ENCODE results near the gene HS1BP3. TPM values are rescaled to one million over a fixed set of nuclear protein-coding genes. Genes with fewer than 3 reads are reported as not detected.

The HS1BP3 gene
- total and polyA plus RNA-seq, 2 of the 13 experiments (the other 11 are each of a cell fraction or from before 2014, with no cell fraction given), result 15.2 to 22.0 TPM

GRCh38 chr2:20653695-20654534 is 3.0 kb upstream of the HS1BP3 start (continued):
- no peak for TF ChIP-seq ATF6 (CRISPR knock-in tag; conservative IDR thresholded peaks at IDR 0.05)
- TF ChIP-seq ZNF841 (CRISPR knock-in tag; IDR thresholded peaks at IDR 0.05; ENCODE audit: borderline replicate concordance), result no peak
- no peak for TF ChIP-seq IKZF5 (CRISPR knock-in tag; IDR thresholded peaks at IDR 0.05)
- TF ChIP-seq HNRNPK (IDR thresholded peaks at IDR 0.05; ENCODE audit: low read depth, low read length, poor library complexity, severe bottlenecking), result no peak

GRCh38 chr2:20652673-20653575 is 2.0 kb upstream of the HS1BP3 start:
- intact Hi-C loops (cut with micrococcal nuclease; ENCODE audit: unreplicated experiment), result no loop called here
- ChIA-PET CTCF (ENCODE audit: low intra/inter-chr PET ratio, low total read pairs) (no interaction called here), POLR2A (interaction anchor here (1.5 to 5.9 kb wide), 5 partner anchors 8 to 205 kb away, joined by 3 to 51 read pairs (median 23); partner anchors contain the start of genes GDF7 and RHOB)
- no peak for FAIRE-seq
- TF ChIP-seq SALL1 (CRISPR knock-in tag; IDR thresholded peaks at IDR 0.05) (0 out of 2 replicates have a peak, but pooled peaks have one; percentile 14), BHLHE40 (IDR thresholded peaks at IDR 0.05; ENCODE audit: low read length) (peak; percentile 20; the same call in 1 of the 2 replicates), ZKSCAN1 (IDR thresholded peaks at IDR 0.05; ENCODE audit: low read length) (no peak), ATM (IDR thresholded peaks at IDR 0.05; ENCODE audit: borderline replicate concordance) (no peak)
- H3K79me2 ChIP-seq (ENCODE audit: insufficient read depth, low read length), result peaks cover 9% of the 10 kb centered on the region
- no peaks in the 10 kb centered on the region for H3K9me3 ChIP-seq (ENCODE audit: low read length)
- H3K4me3 ChIP-seq (replicated peaks in 1 of 3; ENCODE audit: insufficient read depth in 1 of 3, low read depth in 2 of 3, low read length in 3 of 3), result no peak overlapping the region
- WGBS (ENCODE audit: low lambda C conversion rate), result 59% methylated on average over 11 of the region's 11 CpGs
- no peak for DNase-seq (ENCODE audit: low spot score)
- H3K9ac ChIP-seq (ENCODE audit: insufficient read depth, low read depth, low read length), result no peak overlapping the region
- in situ Hi-C loops (cut with HindIII; ENCODE audit: extremely low pct_ligation_motif_present, low pct_unique_long_range_greater_than_20kb), result loop anchor here (25.0 kb wide), 1 partner anchor 309 kb away; no protein-coding TSS in a partner anchor
- H3K4me2 ChIP-seq (ENCODE audit: low read depth, low read length), result peak overlapping the region; percentile 93; the same call in 1 of the 2 replicates
- BruUV-seq (replicated peaks), result no TSS peak
- H2AFZ ChIP-seq (ENCODE audit: low read length), result no peak overlapping the region
- peaks cover 53% of the 10 kb centered on the region for H3K4me1 ChIP-seq (ENCODE audit: insufficient read depth, low read length)
- H3K27me3 ChIP-seq (ENCODE audit: control insufficient read depth in 1 of 2, insufficient read depth in 2 of 2, low read length in 2 of 2), result peaks cover 8 to 29% of the 10 kb centered on the region in 2 experiments; a peak in 4 of 5 replicates
- H3K36me3 ChIP-seq (replicated peaks in 1 of 2; ENCODE audit: control insufficient read depth in 1 of 2, insufficient read depth in 2 of 2, low read length in 2 of 2), result no peaks in the 10 kb centered on the region
- H4K20me1 ChIP-seq (ENCODE audit: insufficient read depth, low read length), result no peaks in the 10 kb centered on the region
- no peak for ATAC-seq
- no peak overlapping the region for H3K27ac ChIP-seq (ENCODE audit: extremely low read length, insufficient read depth, low read length)

Measured in HepG2 (cell line).